A549 (cell line): ENCODE results near the gene DCDC2. TPM values are rescaled to one million over a fixed set of nuclear protein-coding genes. Genes with fewer than 3 reads are reported as not detected.
"Not testable (repeated sequence)": the region's sequence is repeated elsewhere in the genome, so short reads cannot be mapped to it uniquely, and the experiment has no call there.

Experiments
- ATAC-seq, 2 experiments: fragments of 200-7000 bp in 1 of 2; fragments of >200 bp in 1 of 2; cut with Nextera tagmentation in 1 of 2; cut with Tn5 transposase in 1 of 2; 3 replicates each; pipeline versions ENCODE4 v1.8.0 to v1.9.1; 2018 to 2020; ENCODE audit warnings: mild to moderate bottlenecking in 1 of 2, moderate library complexity in 1 of 2
- CTCF ChIA-PET: fragments of 300-600 bp; sonication (Branson Sonifier 250); formaldehyde crosslinking; extraction: SDS; loops from one replicate; lab custom pipeline; 2021; ENCODE audit warnings: antibody characterized with exemption, inconsistent platforms; lab: Yijun Ruan, JAX
- POLR2A ChIA-PET: fragments of 350-600 bp; formaldehyde crosslinking; extraction: SDS; loops from one replicate; lab custom pipeline; 2021; ENCODE audit warnings: antibody characterized with exemption, inconsistent platforms; lab: Yijun Ruan, JAX
- DNase-seq, 2 experiments: peaks; one replicate each; pipeline versions ENCODE4 v3.0.0 to v3.0.0-alpha.2; 2011 to 2016; ENCODE audit warnings: low read depth in 1 of 2, low spot score in 1 of 2
- FAIRE-seq: peaks from 2 replicates; lab custom pipeline; 2011; peaks lifted over from hg19 to GRCh38; lab: Jason Lieb, UNC
- H3K27ac ChIP-seq, 2 experiments: fragments of >200 bp; sonication (Bioruptor Twin); formaldehyde crosslinking; 3 replicates each; pipeline ENCODE4 v1.5.1; 2016 to 2017
- H3K4me1 ChIP-seq: fragments of >200 bp; sonication (Bioruptor Twin); formaldehyde crosslinking; 3 replicates; pipeline ENCODE4 v1.6.1; 2016
- H3K4me2 ChIP-seq: fragments of >200 bp; sonication (Bioruptor Twin); formaldehyde crosslinking; 3 replicates; pipeline ENCODE4 v1.6.1; 2016
- H3K4me3 ChIP-seq: fragments of >200 bp; sonication (Bioruptor Twin); formaldehyde crosslinking; 3 replicates; pipeline ENCODE4 v1.5.1; 2016
- H3K9me3 ChIP-seq: fragments of >200 bp; sonication (Bioruptor Twin); formaldehyde crosslinking; 3 replicates; pipeline ENCODE4 v1.6.1; 2016
- CBX8 ChIP-seq: fragments of 200-600 bp; sonication (generic); IDR thresholded peaks from 2 replicates; pipeline ENCODE4 v1.6.1; 2016
- EHF ChIP-seq: fragments of 250-450 bp; sonication (Bioruptor Pico); IDR thresholded peaks from 2 replicates; pipeline ENCODE4 v1.5.0; 2020; ENCODE audit warnings: mild to moderate bottlenecking
- FOSL2 ChIP-seq, 2 experiments: fragments of 450-650 bp in 1 of 2; fragments of >200 bp in 1 of 2; sonication (Bioruptor Twin) in 1 of 2; formaldehyde crosslinking; IDR thresholded peaks; 2 replicates each; pipeline versions ENCODE4 v1.5.0 to v1.6.1; 2016 to 2020; ENCODE audit warnings: mild to moderate bottlenecking in 1 of 2, moderate library complexity in 1 of 2
- FOXS1 ChIP-seq: fragments of 250-450 bp; sonication (Bioruptor Pico); IDR thresholded peaks from 2 replicates; pipeline ENCODE4 v1.5.0; 2020; ENCODE audit warnings: mild to moderate bottlenecking, moderate library complexity
- HEYL ChIP-seq: fragments of 250-450 bp; sonication (Bioruptor Pico); IDR thresholded peaks from 2 replicates; pipeline ENCODE4 v1.8.0; 2021; ENCODE audit warnings: mild to moderate bottlenecking, moderate library complexity
- HOXA7 ChIP-seq: fragments of 250-450 bp; sonication (Bioruptor Pico); IDR thresholded peaks from 2 replicates; pipeline ENCODE4 v1.5.0; 2020; ENCODE audit warnings: mild to moderate bottlenecking, moderate library complexity
- MAFK ChIP-seq: fragments of 450-650 bp; IDR thresholded peaks from 2 replicates; pipeline ENCODE4 v1.6.1; 2014; ENCODE audit not compliant: partially characterized antibody
- MAZ ChIP-seq: fragments of 150-350 bp; IDR thresholded peaks from 2 replicates; pipeline ENCODE4 v1.6.1; 2014; ENCODE audit warnings: antibody characterized with exemption, low read depth, low read length, borderline replicate concordance
- NR3C1 ChIP-seq: fragments of >200 bp; sonication (Bioruptor Twin); formaldehyde crosslinking; IDR thresholded peaks from 3 replicates; pipeline ENCODE4 v1.6.1; 2017
- POLR2AphosphoS2 ChIP-seq: conservative IDR thresholded peaks from 2 replicates; pipeline ENCODE4 v1.6.1; 2012; ENCODE audit warnings: low read length, improper control_type of control experiment, inconsistent platforms
- RAD21 ChIP-seq, 2 experiments: fragments of >200 bp in 1 of 2; sonication (Bioruptor Twin) in 1 of 2; formaldehyde crosslinking in 1 of 2; IDR thresholded peaks in 1 of 2; conservative IDR thresholded peaks in 1 of 2; 2 replicates in 1 of 2; 3 replicates in 1 of 2; pipeline ENCODE4 v1.6.1; 2012 to 2018; ENCODE audit warnings: inconsistent platforms in 1 of 2
- RARB ChIP-seq: fragments of 250-450 bp; sonication (Bioruptor Pico); IDR thresholded peaks from 2 replicates; pipeline ENCODE4 v1.8.0; 2021; ENCODE audit warnings: mild to moderate bottlenecking, moderate library complexity
- SREBF2 ChIP-seq: fragments of 450-650 bp; IDR thresholded peaks from 2 replicates; pipeline ENCODE4 v1.6.1; 2014; ENCODE audit warnings: mild to moderate bottlenecking, moderate library complexity
- TFCP2L1 ChIP-seq: fragments of 250-450 bp; sonication (Bioruptor Pico); IDR thresholded peaks from 2 replicates; pipeline ENCODE4 v1.5.0; 2021; ENCODE audit warnings: mild to moderate bottlenecking
- ZC3H11A ChIP-seq: fragments of 450-650 bp; IDR thresholded peaks from 2 replicates; pipeline ENCODE4 v1.6.1; 2014; ENCODE audit warnings: antibody characterized with exemption, mild to moderate bottlenecking
- ZNF302 ChIP-seq: fragments of 250-450 bp; sonication (Bioruptor Pico); IDR thresholded peaks from 2 replicates; pipeline ENCODE4 v1.9.0; 2021; ENCODE audit warnings: inconsistent platforms, mild to moderate bottlenecking, moderate library complexity
- ZSCAN20 ChIP-seq: fragments of 250-450 bp; sonication (Bioruptor Pico); IDR thresholded peaks from 2 replicates; pipeline ENCODE4 v1.8.0; 2022; ENCODE audit warnings: mild to moderate bottlenecking, moderate library complexity
- WGBS: methylation state at CpG from one replicate; pipeline ENCODE4 v1.1.6; 2017; ENCODE audit errors: missing lambda C conversion rate; 5-methylcytosine and 5-hydroxymethylcytosine counted together
- polyA plus RNA-seq, 4 experiments: library from polyadenylated mRNA; depleted of rRNA in 3 of 4; stranded (reverse); fragments of >200 nt; fragmentation: RNase III in 1 of 4; extraction: RNeasy Plus Mini Kit Qiagen cat#74134 plus additional on column Dnase treatment in 1 of 4; gene quantifications; 2 replicates in 3 of 4; 3 replicates in 1 of 4; pipeline ENCODE4 v1.2.3, GENCODE V29; 2011 to 2017
- TF ChIP-seq, protein P1 (sequence below): fragments of 250-450 bp; sonication (Bioruptor Pico); IDR thresholded peaks from 2 replicates; pipeline ENCODE4 v1.5.0; 2020; ENCODE audit warnings: low read depth, mild to moderate bottlenecking, moderate library complexity
- TF ChIP-seq, protein P2 (sequence below): fragments of >200 bp; sonication (Bioruptor Twin); formaldehyde crosslinking; IDR thresholded peaks from 3 replicates; pipeline ENCODE4 v1.6.1; 2016
- TF ChIP-seq, protein P3 (sequence below): fragments of 200-600 bp; sonication (generic); IDR thresholded peaks from 2 replicates; pipeline ENCODE4 v1.6.1; 2016; ENCODE audit warnings: antibody characterized with exemption, mild to moderate bottlenecking, moderate library complexity

The DCDC2 gene
- polyA plus RNA-seq, 2 of the 4 experiments (the other 2 are of a cell fraction) = 9.1 to 9.4 TPM

DNA sequence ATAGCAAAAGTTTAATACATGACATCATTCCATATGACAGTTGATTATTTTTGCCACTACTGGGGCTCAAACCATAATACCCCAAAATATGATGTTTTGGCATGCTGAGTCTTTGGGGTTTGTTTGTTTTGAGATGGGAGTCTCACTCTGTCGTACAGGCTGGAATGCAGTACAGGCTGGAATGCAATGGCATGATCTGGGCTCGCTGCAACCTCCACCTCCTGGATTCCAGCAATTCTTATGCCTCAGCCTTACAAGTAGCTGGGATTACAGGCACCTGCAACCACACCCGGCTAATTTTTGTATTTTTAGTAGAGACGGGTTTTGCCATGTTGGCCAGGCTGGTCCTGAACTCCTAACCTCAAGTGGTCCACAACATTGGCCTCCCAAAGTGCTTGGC is 43.6 kb upstream of the DCDC2 start:
- no peak for TF ChIP-seq NR3C1
- TF ChIP-seq, protein P1, sequence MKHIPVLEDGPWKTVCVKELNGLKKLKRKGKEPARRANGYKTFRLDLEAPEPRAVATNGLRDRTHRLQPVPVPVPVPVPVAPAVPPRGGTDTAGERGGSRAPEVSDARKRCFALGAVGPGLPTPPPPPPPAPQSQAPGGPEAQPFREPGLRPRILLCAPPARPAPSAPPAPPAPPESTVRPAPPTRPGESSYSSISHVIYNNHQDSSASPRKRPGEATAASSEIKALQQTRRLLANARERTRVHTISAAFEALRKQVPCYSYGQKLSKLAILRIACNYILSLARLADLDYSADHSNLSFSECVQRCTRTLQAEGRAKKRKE = no peak
- Histone ChIP-seq H3K27ac (no peak overlapping the region), H3K9me3 (peaks cover 7% of the 10 kb centered on the region), H3K4me2 (no peak overlapping the region), H3K4me3 (no peak overlapping the region), H3K4me1 (peaks cover 16% of the 10 kb centered on the region)
- no peak for DNase-seq
- ChIA-PET CTCF (no interaction called here), POLR2A (no interaction called here)
- FAIRE-seq = no peak
- 66% methylated on average over 4 of the region's 4 CpGs for WGBS
- ATAC-seq = no peak

DNA sequence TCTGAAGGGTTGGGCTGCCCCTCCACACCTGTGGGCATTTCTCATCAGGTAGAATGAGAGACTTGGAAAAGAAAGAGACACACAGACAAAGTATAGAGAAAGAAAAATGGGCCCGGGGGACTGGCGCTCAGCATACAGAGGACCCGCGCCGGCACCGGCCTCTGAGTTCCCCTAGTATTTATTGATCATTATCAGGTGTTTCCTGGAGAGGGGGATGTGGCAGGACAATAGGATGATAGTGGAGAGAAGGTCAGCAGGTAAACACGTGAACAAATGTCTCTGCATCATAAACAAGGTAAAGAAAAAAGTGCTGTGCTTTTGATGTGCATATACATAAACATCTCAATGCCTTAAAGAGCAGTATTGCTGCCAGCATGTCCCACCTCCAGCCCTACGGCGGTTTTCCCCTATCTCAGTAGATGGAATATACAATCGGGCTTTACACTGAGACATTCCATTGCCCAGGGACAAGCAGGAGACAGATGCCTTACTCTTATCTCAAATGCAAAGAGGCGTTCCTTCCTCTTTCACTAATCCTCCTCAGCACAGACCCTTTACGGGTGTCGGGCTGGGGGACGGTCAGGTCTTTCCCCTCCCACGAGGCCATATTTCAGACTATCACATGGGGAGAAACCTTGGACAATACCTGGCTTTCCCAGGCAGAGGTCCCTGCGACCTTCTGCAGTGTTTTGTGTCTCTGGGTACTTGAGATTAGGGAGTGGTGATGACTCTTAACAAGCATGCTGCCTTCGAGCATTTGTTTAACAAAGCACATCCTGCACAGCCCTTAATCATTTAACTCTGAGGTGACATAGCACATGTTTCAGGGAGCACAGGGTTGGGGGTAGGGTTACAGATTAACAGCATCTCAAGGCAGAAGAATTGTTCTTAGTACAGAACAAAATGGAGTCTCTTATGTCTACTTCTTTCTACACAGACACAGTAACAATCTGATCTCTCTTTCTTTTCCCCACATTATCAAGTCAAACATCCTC is 42.5 kb upstream of the DCDC2 start:
- WGBS = 61% methylated on average over 17 of the region's 17 CpGs
- H3K4me2 ChIP-seq, H3K4me3 ChIP-seq, ATAC-seq, DNase-seq, POLR2A ChIA-PET, FAIRE-seq, H3K27ac ChIP-seq: not testable (repeated sequence)
- Histone ChIP-seq H3K9me3 (peaks cover 10% of the 10 kb centered on the region), H3K4me1 (peaks cover 17% of the 10 kb centered on the region)
- CTCF ChIA-PET = interaction anchor here (0.6 kb wide), 1 partner anchor 36 kb away, joined by 3 read pairs; no protein-coding TSS in a partner anchor

DNA sequence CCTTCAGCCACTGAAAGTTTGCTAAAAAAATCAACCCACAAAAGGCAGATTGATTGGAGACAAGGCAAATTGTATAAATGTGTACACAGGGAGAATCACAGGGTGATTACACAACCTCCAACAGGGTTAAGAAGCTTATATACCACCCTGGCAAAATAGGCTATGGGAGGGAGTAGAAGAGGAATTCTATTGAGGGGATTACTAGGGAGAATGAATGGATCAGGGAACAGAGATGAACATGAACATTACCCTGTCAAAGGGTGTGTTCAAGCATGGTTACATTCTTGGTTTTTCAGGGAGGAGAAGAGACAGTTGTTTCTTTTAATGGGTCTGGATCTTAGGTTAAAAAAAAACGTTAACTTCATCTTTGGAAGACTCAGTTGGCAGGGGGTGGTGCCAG is 39.8 kb upstream of the DCDC2 start:
- WGBS = 4% methylated on average over 1 of the region's 1 CpG
- POLR2A ChIA-PET = no interaction called here
- Histone ChIP-seq H3K27ac (no peak overlapping the region), H3K4me2 (no peak overlapping the region), H3K9me3 (peaks cover 10% of the 10 kb centered on the region), H3K4me3 (no peak overlapping the region), H3K4me1 (0 out of 3 replicates have a peak, but pooled peaks cover 4% of the 10 kb centered on the region)
- CTCF ChIA-PET = interaction anchor here (0.7 to 2.6 kb wide), 3 partner anchors 8 to 115 kb away, joined by 3 to 13 read pairs (median 3); no protein-coding TSS in a partner anchor
- FAIRE-seq = no peak
- ATAC-seq = no peak
- no peak for DNase-seq
- TF ChIP-seq ZSCAN20 (no peak), TFCP2L1 (CRISPR knock-in tag) (no peak), EHF (CRISPR knock-in tag) (no peak), ZNF302 (CRISPR knock-in tag) (no peak), ZC3H11A (no peak), SREBF2 (no peak), MAZ (no peak), FOXS1 (CRISPR knock-in tag) (no peak), HEYL (CRISPR knock-in tag) (no peak), POLR2AphosphoS2 (no peak), MAFK (no peak), FOSL2 (IDR thresholded peaks at IDR 0.05) (no peak), FOSL2 (CRISPR knock-in tag; IDR thresholded peaks at IDR 0.05) (no peak), HOXA7 (CRISPR knock-in tag) (no peak), RAD21 (conservative IDR thresholded peaks at IDR 0.05 in 1 of 2, IDR thresholded peaks at IDR 0.05 in 1 of 2) (no peak), RARB (CRISPR knock-in tag) (no peak), CBX8 (no peak)
- TF ChIP-seq, protein P2, sequence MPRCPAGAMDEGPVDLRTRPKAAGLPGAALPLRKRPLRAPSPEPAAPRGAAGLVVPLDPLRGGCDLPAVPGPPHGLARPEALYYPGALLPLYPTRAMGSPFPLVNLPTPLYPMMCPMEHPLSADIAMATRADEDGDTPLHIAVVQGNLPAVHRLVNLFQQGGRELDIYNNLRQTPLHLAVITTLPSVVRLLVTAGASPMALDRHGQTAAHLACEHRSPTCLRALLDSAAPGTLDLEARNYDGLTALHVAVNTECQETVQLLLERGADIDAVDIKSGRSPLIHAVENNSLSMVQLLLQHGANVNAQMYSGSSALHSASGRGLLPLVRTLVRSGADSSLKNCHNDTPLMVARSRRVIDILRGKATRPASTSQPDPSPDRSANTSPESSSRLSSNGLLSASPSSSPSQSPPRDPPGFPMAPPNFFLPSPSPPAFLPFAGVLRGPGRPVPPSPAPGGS = no peak
- TF ChIP-seq, protein P3, sequence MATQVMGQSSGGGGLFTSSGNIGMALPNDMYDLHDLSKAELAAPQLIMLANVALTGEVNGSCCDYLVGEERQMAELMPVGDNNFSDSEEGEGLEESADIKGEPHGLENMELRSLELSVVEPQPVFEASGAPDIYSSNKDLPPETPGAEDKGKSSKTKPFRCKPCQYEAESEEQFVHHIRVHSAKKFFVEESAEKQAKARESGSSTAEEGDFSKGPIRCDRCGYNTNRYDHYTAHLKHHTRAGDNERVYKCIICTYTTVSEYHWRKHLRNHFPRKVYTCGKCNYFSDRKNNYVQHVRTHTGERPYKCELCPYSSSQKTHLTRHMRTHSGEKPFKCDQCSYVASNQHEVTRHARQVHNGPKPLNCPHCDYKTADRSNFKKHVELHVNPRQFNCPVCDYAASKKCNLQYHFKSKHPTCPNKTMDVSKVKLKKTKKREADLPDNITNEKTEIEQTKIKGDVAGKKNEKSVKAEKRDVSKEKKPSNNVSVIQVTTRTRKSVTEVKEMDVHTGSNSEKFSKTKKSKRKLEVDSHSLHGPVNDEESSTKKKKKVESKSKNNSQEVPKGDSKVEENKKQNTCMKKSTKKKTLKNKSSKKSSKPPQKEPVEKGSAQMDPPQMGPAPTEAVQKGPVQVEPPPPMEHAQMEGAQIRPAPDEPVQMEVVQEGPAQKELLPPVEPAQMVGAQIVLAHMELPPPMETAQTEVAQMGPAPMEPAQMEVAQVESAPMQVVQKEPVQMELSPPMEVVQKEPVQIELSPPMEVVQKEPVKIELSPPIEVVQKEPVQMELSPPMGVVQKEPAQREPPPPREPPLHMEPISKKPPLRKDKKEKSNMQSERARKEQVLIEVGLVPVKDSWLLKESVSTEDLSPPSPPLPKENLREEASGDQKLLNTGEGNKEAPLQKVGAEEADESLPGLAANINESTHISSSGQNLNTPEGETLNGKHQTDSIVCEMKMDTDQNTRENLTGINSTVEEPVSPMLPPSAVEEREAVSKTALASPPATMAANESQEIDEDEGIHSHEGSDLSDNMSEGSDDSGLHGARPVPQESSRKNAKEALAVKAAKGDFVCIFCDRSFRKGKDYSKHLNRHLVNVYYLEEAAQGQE = no peak
